Dermis blood vessel endothelial cell (primary cell): Measurements from ENCODE around the gene ZNF316. TPM values are rescaled to one million over a fixed set of nuclear protein-coding genes. Genes with fewer than 3 reads are reported as not detected.

Source experiments
- DNase-seq: peaks from one replicate; pipeline ENCODE4 v3.0.0; 2010
- total RNA-seq: library from RNA; depleted of rRNA; stranded (reverse); fragments of >200 nt; gene quantifications from 2 replicates; pipeline ENCODE4 v1.2.3, GENCODE V29; 2014

ZNF316 gene
- total RNA-seq, 1 donor from 2014 or later = 25.9 TPM

GRCh38 chr7:6691609-6692106 lies 54.5 kb downstream of the ZNF316 start:
- DNase-seq = peak; percentile 28

GRCh38 chr7:6700793-6701192 lies 63.7 kb downstream of the ZNF316 start:
- no peak for DNase-seq

- DNase-seq = no peak
These were observed 64.7 kb downstream of the ZNF316 start for GRCh38 chr7:6701860-6702259.

Other genes with a start within 250 kb of the ZNF316 start
- 20.2 and 22.6 TPM in 2 replicates for gene DAGLB, start 189.4 kb upstream of the ZNF316 start, total RNA-seq
- gene KDELR2, start 153.2 kb upstream of the ZNF316 start, total RNA-seq = 121 and 133 TPM in 2 replicates
- gene GRID2IP, start 85.9 kb upstream of the ZNF316 start, total RNA-seq = 0.05 TPM in 1 of 2 replicates, not detected in the other
- 37.1 and 49.2 TPM in 2 replicates for gene ZDHHC4, start 59.9 kb upstream of the ZNF316 start, total RNA-seq
- gene INTS15, start 47.3 kb upstream of the ZNF316 start, total RNA-seq = 13.1 and 14.5 TPM in 2 replicates
- gene ZNF853, start 21.7 kb upstream of the ZNF316 start, total RNA-seq = 0.93 and 1.0 TPM in 2 replicates
- 16.8 and 18.7 TPM in 2 replicates for gene ZNF12, start 69.6 kb downstream of the ZNF316 start, total RNA-seq
- gene RSPH10B2, start 116.8 kb downstream of the ZNF316 start, total RNA-seq = 0.19 and 0.34 TPM in 2 replicates
- gene CCZ1B, start 189.0 kb downstream of the ZNF316 start, total RNA-seq = 55.8 and 57.0 TPM in 2 replicates